IMR-90 (cell line): ENCODE data around the gene PDYN. TPM values are rescaled to one million over a fixed set of nuclear protein-coding genes. Genes with fewer than 3 reads are reported as not detected.

Source experiments
- ATAC-seq: fragments of 200-7000 bp; cut with Tn5 transposase; 2 replicates; pipeline ENCODE4 v1.9.1; 2020; ENCODE audit warnings: low read depth, mild to moderate bottlenecking, moderate library complexity
- BruUV-seq: library from RNA; stranded (reverse); fragments of 400-500 nt; replicated peaks from 2 replicates; lab custom pipeline; 2021; lab: Mats Ljungman, UMichigan
- CTCF ChIA-PET: fragments of 300-600 bp; formaldehyde crosslinking; extraction: SDS; loops from one replicate; lab custom pipeline; 2021; ENCODE audit warnings: antibody characterized with exemption; lab: Yijun Ruan, JAX
- POLR2A ChIA-PET: fragments of 300-600 bp; sonication (Branson Sonifier 250); formaldehyde crosslinking; loops from one replicate; lab custom pipeline; 2022; ENCODE audit warnings: antibody characterized with exemption; ENCODE audit not compliant: unreplicated experiment; lab: Charles Lee
- DNase-seq: peaks from one replicate; pipeline ENCODE4 v3.0.0; 2013
- H2AFZ ChIP-seq: replicated peaks from 2 replicates; pipeline ENCODE3; 2013; ENCODE audit warnings: low read length, mild to moderate bottlenecking; ENCODE audit not compliant: poor library complexity
- H2AK5ac ChIP-seq: 2 replicates; pipeline ENCODE4 v1.6.1; 2013; ENCODE audit warnings: low read depth, low read length, inconsistent platforms
- H2AK9ac ChIP-seq: replicated peaks from 2 replicates; pipeline ENCODE3; 2013; ENCODE audit warnings: mild to moderate bottlenecking, low read depth, low read length, moderate library complexity; ENCODE audit not compliant: poor library complexity
- H2BK120ac ChIP-seq: 2 replicates; pipeline ENCODE4 v1.6.1; 2013; ENCODE audit warnings: low read depth, low read length, inconsistent platforms
- H2BK15ac ChIP-seq: 3 replicates; pipeline ENCODE4 v1.6.1; 2013; ENCODE audit warnings: low read depth, low read length, inconsistent platforms
- H2BK20ac ChIP-seq: 2 replicates; pipeline ENCODE4 v1.6.1; 2013; ENCODE audit warnings: low read depth, mild to moderate bottlenecking, inconsistent platforms, low read length, moderate library complexity
- H2BK5ac ChIP-seq: 2 replicates; pipeline ENCODE4 v1.6.1; 2013; ENCODE audit warnings: mild to moderate bottlenecking, low read depth, low read length, inconsistent platforms; ENCODE audit not compliant: poor library complexity, severe bottlenecking
- H3K14ac ChIP-seq: replicated peaks from 2 replicates; pipeline ENCODE4 v1.6.1; 2013; ENCODE audit warnings: low read depth, low read length, inconsistent platforms
- H3K18ac ChIP-seq: 2 replicates; pipeline ENCODE4 v1.6.1; 2013; ENCODE audit warnings: low read depth, low read length, control low read depth
- H3K23ac ChIP-seq: 2 replicates; pipeline ENCODE4 v1.6.1; 2013; ENCODE audit warnings: low read depth, low read length, inconsistent platforms
- H3K27ac ChIP-seq: 2 replicates; pipeline ENCODE4 v1.5.1; 2013; ENCODE audit warnings: mild to moderate bottlenecking, control low read depth, low read length; ENCODE audit not compliant: insufficient read depth
- H3K27me3 ChIP-seq: 2 replicates; pipeline ENCODE4 v1.6.1; 2013; ENCODE audit warnings: low read length; ENCODE audit not compliant: control insufficient read depth, insufficient read depth
- H3K36me3 ChIP-seq: 2 replicates; pipeline ENCODE4 v1.6.1; 2013; ENCODE audit warnings: low read length, mixed read lengths; ENCODE audit not compliant: control insufficient read depth, insufficient read depth
- H3K4ac ChIP-seq: 2 replicates; pipeline ENCODE4 v1.6.1; 2013; ENCODE audit warnings: low read depth, low read length, inconsistent platforms
- H3K4me1 ChIP-seq: 2 replicates; pipeline ENCODE4 v1.6.1; 2013; ENCODE audit warnings: low read length, mixed read lengths; ENCODE audit not compliant: control insufficient read depth, insufficient read depth
- H3K4me2 ChIP-seq: 2 replicates; pipeline ENCODE4 v1.6.1; 2013; ENCODE audit warnings: low read depth, mild to moderate bottlenecking, control low read depth, low read length, moderate library complexity
- H3K4me3 ChIP-seq: 2 replicates; pipeline ENCODE4 v1.5.1; 2013; ENCODE audit warnings: low read depth, mild to moderate bottlenecking, control low read depth, low read length, moderate library complexity; ENCODE audit not compliant: insufficient read depth
- H3K56ac ChIP-seq: 2 replicates; pipeline ENCODE4 v1.6.1; 2013; ENCODE audit warnings: low read length, inconsistent platforms; ENCODE audit not compliant: insufficient read depth; ENCODE audit errors: extremely low read depth
- H3K79me1 ChIP-seq, 2 experiments: 2 replicates each; pipeline ENCODE4 v1.6.1; 2013; ENCODE audit warnings: low read length in 2 of 2, inconsistent platforms in 1 of 2, low read depth in 1 of 2
- H3K9ac ChIP-seq: 2 replicates; pipeline ENCODE4 v1.6.1; 2013; ENCODE audit warnings: low read depth, low read length, control low read depth
- H3K9me1 ChIP-seq: 2 replicates; pipeline ENCODE4 v1.6.1; 2013; ENCODE audit warnings: low read length, inconsistent platforms; ENCODE audit not compliant: insufficient read depth
- H3K9me3 ChIP-seq: 2 replicates; pipeline ENCODE4 v1.6.1; 2013; ENCODE audit warnings: low read length; ENCODE audit not compliant: control insufficient read depth, insufficient read depth
- H4K20me1 ChIP-seq: 2 replicates; pipeline ENCODE4 v1.6.1; 2013; ENCODE audit warnings: low read length, inconsistent platforms; ENCODE audit not compliant: insufficient read depth
- H4K5ac ChIP-seq: 2 replicates; pipeline ENCODE4 v1.6.1; 2013; ENCODE audit warnings: mild to moderate bottlenecking, low read depth, low read length, control low read depth
- H4K8ac ChIP-seq, 2 experiments: 2 replicates each; pipeline ENCODE4 v1.6.1; 2013; ENCODE audit warnings: low read depth in 2 of 2, low read length in 2 of 2, control low read depth in 1 of 2, inconsistent platforms in 1 of 2
- H4K91ac ChIP-seq: 2 replicates; pipeline ENCODE4 v1.6.1; 2013; ENCODE audit warnings: low read depth, low read length, inconsistent platforms; ENCODE audit not compliant: insufficient read depth
- CEBPB ChIP-seq: IDR thresholded peaks from 2 replicates; pipeline ENCODE4 v1.6.1; 2012; ENCODE audit warnings: low read depth, low read length, improper control_type of control experiment
- CTCF ChIP-seq: conservative IDR thresholded peaks from 2 replicates; pipeline ENCODE4 v1.5.1; 2012; ENCODE audit warnings: mild to moderate bottlenecking, low read depth, low read length, improper control_type of control experiment
- ELK1 ChIP-seq: fragments of 150-350 bp; IDR thresholded peaks from 2 replicates; pipeline ENCODE4 v1.6.1; 2016; ENCODE audit warnings: low read depth, mild to moderate bottlenecking, low read length, moderate library complexity, borderline replicate concordance
- FOS ChIP-seq: fragments of 150-350 bp; IDR thresholded peaks from 2 replicates; pipeline ENCODE4 v1.6.1; 2016; ENCODE audit warnings: low read depth, low read length
- MAFK ChIP-seq: IDR thresholded peaks from 2 replicates; pipeline ENCODE4 v1.6.1; 2012; ENCODE audit warnings: low read depth, low read length, improper control_type of control experiment
- MAZ ChIP-seq: IDR thresholded peaks from 2 replicates; pipeline ENCODE4 v1.6.1; 2012; ENCODE audit warnings: low read depth, mild to moderate bottlenecking, low read length, improper control_type of control experiment, moderate library complexity, borderline replicate concordance
- MXI1 ChIP-seq: IDR thresholded peaks from 2 replicates; pipeline ENCODE4 v1.6.1; 2012; ENCODE audit warnings: low read depth, mild to moderate bottlenecking, low read length, moderate library complexity, borderline replicate concordance
- NFE2L2 ChIP-seq: fragments of 150-350 bp; IDR thresholded peaks from 2 replicates; pipeline ENCODE4 v1.6.1; 2016; ENCODE audit warnings: low read depth, mild to moderate bottlenecking, low read length
- POLR2A ChIP-seq: IDR thresholded peaks from 2 replicates; pipeline ENCODE4 v1.6.1; 2012; ENCODE audit warnings: mild to moderate bottlenecking, low read depth, low read length
- RAD21 ChIP-seq: IDR thresholded peaks from 2 replicates; pipeline ENCODE4 v1.6.1; 2012; ENCODE audit warnings: low read length, improper control_type of control experiment
- RFX5 ChIP-seq: IDR thresholded peaks from 2 replicates; pipeline ENCODE4 v1.8.0; 2012; ENCODE audit warnings: low read depth, mild to moderate bottlenecking, low read length, moderate library complexity
- SMC3 ChIP-seq: fragments of 150-350 bp; IDR thresholded peaks from 2 replicates; pipeline ENCODE4 v1.6.1; 2016; ENCODE audit warnings: low read depth, mild to moderate bottlenecking, antibody characterized with exemption, low read length, moderate library complexity
- WGBS, 2 experiments: methylation state at CpG; one replicate each; pipeline versions ENCODE4 v1.1.5 to v1.1.7; 2013; ENCODE audit warnings: missing lambda C conversion rate in 2 of 2; ENCODE audit not compliant: insufficient read length in 1 of 2; ENCODE audit errors: extremely low coverage in 2 of 2; 5-methylcytosine and 5-hydroxymethylcytosine counted together
- dilution Hi-C: fragments of 300-500 bp; cut with HindIII; formaldehyde crosslinking; loops from one replicate; pipeline ENCODE4 v1.14.3; 2018; ENCODE audit warnings: low sequenced_read_pairs; ENCODE audit not compliant: unreplicated experiment
- in situ Hi-C: fragments of 300-500 bp; cut with MboI; formaldehyde crosslinking; loops from 3 replicates; pipeline ENCODE4 v1.14.3; 2019; ENCODE audit warnings: low sequenced_read_pairs, inconsistent platforms, mixed read lengths
- intact Hi-C: fragments of 100-400 bp; cut with micrococcal nuclease; formaldehyde crosslinking; loops from 2 replicates; pipeline ENCODE4 v1.10.0; 2022
- polyA plus RNA-seq, 3 experiments: library from polyadenylated mRNA; depleted of rRNA; stranded (reverse); fragments of >200 nt; gene quantifications; 2 replicates each; pipeline ENCODE4 v1.2.3, GENCODE V29; 2012; ENCODE audit warnings: low replicate concordance in 1 of 3
- total RNA-seq: library from RNA; depleted of rRNA; stranded (reverse); fragments of >200 nt; gene quantifications from 2 replicates; pipeline ENCODE4 v1.2.3, GENCODE V29; 2012

The PDYN gene
- total and polyA plus RNA-seq, 2 of the 4 experiments (the other 2 are of a cell fraction): not detected

- no peak for ATAC-seq
- H2AFZ ChIP-seq: no peak overlapping the region
- dilution Hi-C loops: no loop called here
- H3K9ac ChIP-seq: no peak overlapping the region
- no TSS peak for BruUV-seq
- intact Hi-C loops: no loop called here
- H3K56ac ChIP-seq: no peak overlapping the region
- H3K79me1 ChIP-seq: no peaks in the 10 kb centered on the region
- H4K91ac ChIP-seq: no peak overlapping the region
- no peak overlapping the region for H3K27ac ChIP-seq
- no peak overlapping the region for H2BK20ac ChIP-seq
- H2BK5ac ChIP-seq: no peak overlapping the region
- H2BK15ac ChIP-seq: no peak overlapping the region
- no peak overlapping the region for H4K5ac ChIP-seq
- peaks cover 42% of the 10 kb centered on the region for H3K27me3 ChIP-seq
- no peak overlapping the region for H3K4ac ChIP-seq
- no peak for DNase-seq
- H4K8ac ChIP-seq: no peak overlapping the region
- H3K23ac ChIP-seq: no peak overlapping the region
- no peak overlapping the region for H2BK120ac ChIP-seq
- H3K14ac ChIP-seq: no peak overlapping the region
- in situ Hi-C loops: no loop called here
- H3K9me1 ChIP-seq: no peaks in the 10 kb centered on the region
- H2AK9ac ChIP-seq: no peak overlapping the region
- H3K18ac ChIP-seq: no peak overlapping the region
- ChIA-PET POLR2A (no interaction called here), CTCF (no interaction called here)
- no peak overlapping the region for H3K4me2 ChIP-seq
- TF ChIP-seq MAZ (no peak), RAD21 (no peak), CTCF (no peak), MXI1 (no peak), ELK1 (no peak), RFX5 (no peak), FOS (no peak), NFE2L2 (no peak), CEBPB (no peak), SMC3 (no peak), POLR2A (no peak), MAFK (no peak)
- H3K4me1 ChIP-seq: no peaks in the 10 kb centered on the region
- no peak overlapping the region for H2AK5ac ChIP-seq
- H3K36me3 ChIP-seq: no peaks in the 10 kb centered on the region
- no peaks in the 10 kb centered on the region for H4K20me1 ChIP-seq
- no peak overlapping the region for H3K4me3 ChIP-seq
- H3K9me3 ChIP-seq: no peaks in the 10 kb centered on the region
- WGBS, 2 experiments: 67% methylated on average over 5 of the region's 14 CpGs; no CpG with 5 or more reads in 1 of the 2 experiments
Observed at GRCh38 chr20:1994627-1995026, 769 bp upstream of the PDYN start.
